HK-2 (cell line): Measurements from ENCODE around the gene ZNHIT3.

Experiments used
- DNase-seq: peaks from one replicate; pipeline ENCODE4 v3.0.0-alpha.2; 2018; ENCODE audit not compliant: unreplicated experiment

ZNHIT3 gene

GRCh38 chr17:36511216-36511615, 24.7 kb downstream of the ZNHIT3 start:
- DNase-seq = no peak

GRCh38 chr17:36512641-36513040, 26.2 kb downstream of the ZNHIT3 start:
- no peak for DNase-seq

DNA sequence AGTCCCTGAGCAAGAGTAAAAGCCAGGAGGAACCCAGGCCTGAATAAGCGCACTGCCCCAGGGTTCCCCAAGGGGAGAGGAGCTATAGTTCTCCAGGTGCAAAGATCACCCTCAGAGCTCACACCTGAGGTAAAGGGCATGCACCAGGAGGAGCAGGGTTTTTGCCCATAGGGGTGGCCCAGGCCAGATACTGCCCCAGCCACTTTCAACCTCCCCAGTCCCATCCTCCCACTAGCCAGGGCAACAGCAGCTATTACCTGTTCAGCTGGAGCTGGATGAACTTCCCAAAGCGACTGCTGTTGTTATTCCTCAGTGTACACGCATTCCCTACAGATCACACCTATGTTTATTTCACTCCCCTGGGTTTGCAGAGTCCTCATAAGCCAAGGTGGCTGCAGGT, 28.4 kb downstream of the ZNHIT3 start:
- DNase-seq = no peak

DNA sequence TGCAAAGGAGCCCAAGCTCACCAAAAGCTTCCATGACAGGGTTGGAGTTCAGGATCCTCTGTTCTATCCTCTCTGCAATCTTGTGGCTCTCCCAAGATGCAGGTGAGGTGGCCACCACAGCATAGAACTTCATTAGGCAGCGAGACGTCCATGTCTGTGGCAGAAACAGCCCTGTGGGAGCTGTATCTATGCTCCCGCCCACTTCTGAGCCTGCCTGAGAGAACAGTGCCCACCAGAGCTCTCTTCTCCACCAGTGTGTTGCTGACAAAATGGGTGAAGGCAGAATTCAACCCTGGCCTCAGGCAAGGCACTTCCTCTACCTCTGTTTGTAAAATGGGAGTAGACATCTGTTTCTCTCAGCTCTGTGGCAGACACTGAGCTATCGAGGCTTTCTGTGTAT, 29.4 kb downstream of the ZNHIT3 start:
- DNase-seq = no peak

DNA sequence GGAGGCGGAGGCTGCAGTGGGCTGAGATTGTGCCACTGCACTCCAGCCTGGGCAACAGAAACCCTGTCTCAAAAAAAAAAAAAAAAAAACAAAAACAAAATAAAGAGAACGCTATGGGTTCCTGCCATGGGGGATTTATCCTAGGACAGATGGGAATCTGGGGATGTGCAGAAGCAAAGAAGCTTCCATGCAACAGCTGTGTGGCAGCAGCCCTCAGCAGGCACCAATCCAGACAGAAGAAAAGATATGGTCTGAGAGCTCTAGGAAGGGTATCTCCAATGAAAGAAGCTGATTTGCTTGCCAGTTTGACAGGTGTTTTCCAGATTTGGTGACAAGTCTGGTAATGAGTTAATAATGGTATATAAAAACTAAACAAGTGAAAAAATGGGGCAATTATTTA, 36.6 kb downstream of the ZNHIT3 start:
- no peak for DNase-seq

DNA sequence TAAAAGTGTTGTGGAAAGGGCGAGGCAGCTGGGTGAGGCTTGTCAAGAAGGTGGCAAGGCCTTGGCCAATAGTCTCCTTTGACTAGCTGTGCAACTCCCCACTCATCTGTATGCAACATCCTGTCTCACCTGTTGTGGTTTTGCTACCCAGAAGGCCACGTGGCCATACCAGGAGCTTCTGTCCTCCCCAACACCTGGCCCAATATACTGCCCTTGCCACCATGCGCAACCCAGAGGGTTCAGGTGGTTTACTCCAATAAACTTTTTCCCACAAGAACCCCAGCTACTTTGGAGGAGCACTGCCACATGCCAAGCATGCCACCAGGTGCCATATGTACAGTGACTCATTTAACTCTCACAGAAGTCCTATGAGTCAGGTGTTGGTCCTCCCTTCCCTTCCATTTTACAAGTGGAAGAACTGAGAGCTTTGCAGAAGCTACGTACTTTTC, 38.0 kb downstream of the ZNHIT3 start:
- DNase-seq = no peak

DNA sequence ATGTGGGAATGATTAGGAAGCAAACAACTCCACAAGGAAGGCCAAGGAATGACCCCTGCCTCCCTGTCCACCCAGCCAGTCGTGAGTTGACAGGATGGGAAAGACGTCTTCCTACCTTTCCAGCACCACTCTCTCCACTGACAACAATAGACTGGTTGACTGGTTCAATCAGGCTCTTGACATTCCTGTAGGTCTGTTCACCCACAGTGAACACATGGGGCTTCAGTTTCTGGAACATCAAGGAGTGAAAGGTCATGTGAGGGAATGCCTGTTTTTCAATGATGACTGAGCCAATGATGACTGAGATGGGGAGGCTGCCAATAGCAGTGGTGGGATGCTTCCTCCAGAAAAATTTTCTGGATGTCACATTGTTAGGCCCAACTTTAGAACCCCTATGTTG, 38.6 kb downstream of the ZNHIT3 start:
- no peak for DNase-seq

GRCh38 chr17:36525888-36526287, 39.4 kb downstream of the ZNHIT3 start:
- no peak for DNase-seq

GRCh38 chr17:36527621-36528250, 41.3 kb downstream of the ZNHIT3 start:
- DNase-seq = no peak

- DNase-seq = no peak
Observed at GRCh38 chr17:36529121-36529520, 42.6 kb downstream of the ZNHIT3 start.

GRCh38 chr17:36532435-36532975, 46.0 kb downstream of the ZNHIT3 start:
- DNase-seq = no peak

- DNase-seq = peak; percentile 78
Observed at GRCh38 chr17:36533935-36534839, 47.7 kb downstream of the ZNHIT3 start.

DNA sequence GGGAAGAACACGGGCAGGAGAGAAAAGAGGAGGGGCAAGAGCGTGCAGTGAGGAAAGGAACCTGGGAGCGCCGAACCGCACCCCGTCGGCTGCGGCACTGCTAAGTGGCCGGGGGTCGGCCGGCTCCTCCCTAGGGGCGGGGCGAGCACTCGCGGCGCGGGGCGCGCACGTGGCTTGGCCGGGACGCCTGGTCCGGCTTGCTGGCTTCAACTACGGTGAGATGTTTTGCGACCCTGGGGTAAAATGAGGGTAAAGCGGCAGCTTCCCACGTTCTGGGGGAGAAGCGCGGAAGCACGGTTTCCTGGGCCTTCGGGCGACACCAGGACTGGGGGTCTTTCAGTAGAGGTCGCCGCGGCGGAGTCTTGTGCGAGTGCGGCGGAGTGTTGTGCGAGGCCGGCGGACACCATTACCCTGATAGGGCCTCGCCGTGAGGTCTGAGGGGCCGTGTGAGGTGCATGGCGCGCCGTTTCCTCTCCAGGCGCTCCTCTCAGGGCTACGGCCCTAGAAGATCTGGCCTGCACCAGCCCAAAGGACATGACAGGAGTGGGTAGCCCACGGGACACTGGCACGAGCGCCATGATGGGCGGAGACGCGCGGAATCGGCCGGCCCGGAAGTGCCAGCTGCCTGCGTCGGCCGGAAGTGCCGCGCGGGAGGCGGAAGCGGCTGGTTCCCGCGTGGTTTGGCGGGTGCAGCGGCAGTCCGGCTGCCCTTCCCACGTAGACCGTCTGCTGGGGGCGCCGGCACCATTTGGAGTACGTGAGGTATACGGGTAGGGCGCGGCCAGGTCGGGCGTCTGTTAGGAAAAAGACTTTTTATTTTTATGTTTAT, 48.6 kb downstream of the ZNHIT3 start, which contains the start of the genes MYO19 and PIGW:
Gene MYO19 (minus strand): TSS at position 29 of the 829 bp plus-strand sequence. CDS start 2,330 bp downstream, outside the sequence.
Gene PIGW (plus strand): TSS at position 148 of the 829 bp plus-strand sequence. CDS start 2,115 bp downstream, outside the sequence.
- DNase-seq = peak; percentile 92

DNA sequence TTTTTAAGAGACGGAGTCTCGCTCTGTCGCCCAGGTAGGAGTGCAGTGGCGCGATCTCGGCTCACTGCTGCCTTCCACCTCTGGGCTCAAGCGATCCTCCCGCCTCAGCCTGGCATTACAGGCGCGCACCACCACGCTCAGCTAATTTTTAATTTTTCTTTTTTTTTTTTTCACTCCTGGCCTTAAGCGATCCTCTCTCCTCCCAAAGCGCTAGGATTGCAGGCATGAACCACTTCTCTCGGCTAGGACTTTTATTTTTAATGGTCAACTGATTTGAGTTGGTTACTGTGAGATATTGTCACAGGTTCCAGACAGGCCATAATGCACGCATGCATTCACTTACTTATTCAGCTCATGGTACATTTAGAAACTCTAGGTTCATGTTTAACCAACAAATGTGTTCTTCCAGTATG, 49.2 kb downstream of the ZNHIT3 start:
- DNase-seq = no peak

DNA sequence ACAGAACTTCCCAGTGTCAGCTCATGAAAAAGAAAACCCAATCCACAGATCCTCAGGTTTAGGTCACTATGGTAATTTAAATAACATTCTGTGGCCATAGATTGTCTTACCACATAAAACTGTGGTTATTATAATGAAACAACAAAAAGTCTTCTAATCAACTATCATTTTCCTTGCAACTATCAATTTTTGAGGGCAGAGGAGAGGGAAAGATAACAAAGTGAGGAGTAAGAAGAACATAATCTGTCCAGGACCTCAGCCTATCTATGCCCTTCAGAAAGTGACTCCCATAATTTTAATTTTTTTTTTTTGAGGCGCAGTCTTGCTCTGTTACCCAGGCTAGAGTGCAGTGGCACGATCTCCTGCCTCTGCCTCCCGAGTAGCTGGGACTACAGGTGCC, 54.2 kb downstream of the ZNHIT3 start:
- DNase-seq = no peak

DNA sequence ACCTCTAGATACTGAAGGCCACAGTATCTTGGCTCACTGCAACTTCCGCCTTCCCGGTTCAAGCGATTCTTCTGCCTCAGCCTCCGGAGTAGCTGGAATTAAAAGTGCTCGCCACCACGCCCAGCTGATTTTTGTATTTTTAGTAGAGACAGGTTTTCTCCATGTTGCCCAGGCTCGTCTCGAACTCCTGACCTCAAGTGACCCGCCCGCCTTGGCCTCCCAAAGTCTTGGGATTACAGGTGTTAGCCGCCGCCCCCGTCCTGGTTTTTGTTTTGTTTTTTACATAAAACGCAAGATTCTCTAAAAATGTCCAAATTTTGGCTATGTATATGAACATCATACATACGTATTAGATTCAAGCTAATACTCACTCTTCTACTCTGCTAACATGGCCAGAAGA, 56.3 kb downstream of the ZNHIT3 start:
- DNase-seq = no peak

GRCh38 chr17:36544044-36544306, 57.5 kb downstream of the ZNHIT3 start:
- peak; percentile 56 for DNase-seq

DNA sequence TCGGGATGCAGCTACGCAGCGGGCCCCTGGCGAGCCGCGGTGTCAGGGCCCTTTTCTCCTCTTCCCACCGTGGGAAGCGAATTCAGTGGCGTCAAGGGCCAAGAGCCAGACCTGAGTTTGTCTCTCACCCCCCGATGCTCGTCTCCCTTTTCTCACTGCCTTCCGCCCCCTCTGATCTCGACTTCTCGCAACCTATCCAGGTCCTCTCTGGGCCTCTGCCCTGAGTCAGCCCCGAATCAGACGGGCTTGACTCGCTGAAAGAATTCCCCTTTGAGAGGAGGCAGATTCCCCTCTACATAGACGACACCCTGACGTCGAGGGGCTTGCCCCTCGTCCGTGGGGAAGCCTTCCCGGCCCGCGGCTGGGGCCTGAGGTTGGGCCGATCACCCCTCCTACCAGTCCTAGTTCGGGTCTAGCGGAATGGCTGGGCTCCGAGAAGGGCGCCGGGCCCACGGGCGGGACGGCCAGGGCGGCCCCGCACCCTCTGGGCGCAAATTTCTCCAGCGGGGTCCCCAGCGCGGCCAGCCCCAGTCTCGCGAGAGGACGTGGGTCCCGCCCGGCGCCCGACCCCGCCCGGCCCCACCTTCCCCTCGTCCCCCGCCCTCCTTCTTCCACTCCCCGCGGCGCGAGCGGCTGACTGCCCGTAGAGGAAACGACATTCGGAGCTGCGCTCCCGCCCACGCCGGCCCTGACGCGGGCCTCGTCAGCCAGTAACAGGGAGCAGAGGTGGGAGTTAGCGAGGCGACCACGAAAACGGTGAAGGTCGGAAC, 58.0 kb downstream of the ZNHIT3 start, which contains the start of gene GGNBP2:
Gene GGNBP2 (plus strand): TSS at position 613 of the 770 bp plus-strand sequence. CDS start 806 bp downstream, outside the sequence.
- DNase-seq = peak; percentile 95

DNA sequence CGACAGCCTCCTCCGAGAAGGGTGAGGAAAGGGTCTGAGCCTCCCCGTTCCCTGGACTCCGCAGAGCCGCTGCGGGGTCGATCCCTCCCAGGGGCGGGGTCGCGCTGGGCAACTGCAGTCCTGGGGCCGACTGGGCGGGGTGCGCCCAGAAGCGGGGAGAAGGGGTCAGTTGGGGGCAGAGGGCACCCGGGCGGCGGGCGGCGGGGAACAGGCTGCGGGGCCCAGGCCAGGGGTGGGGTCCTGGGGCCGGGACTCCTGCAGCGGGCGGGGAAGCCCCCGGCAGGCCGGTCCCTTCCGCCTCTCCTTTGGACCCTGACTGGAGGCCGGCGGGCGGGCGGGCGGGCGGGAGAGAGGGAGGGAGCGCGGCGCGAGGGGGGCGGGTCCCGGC, 58.6 kb downstream of the ZNHIT3 start:
- DNase-seq = no peak
